Body of pancreas (tissue), 4 donors: ENCODE data around the gene DEFB127. TPM values are rescaled to one million over a fixed set of nuclear protein-coding genes. Genes with fewer than 3 reads are reported as not detected.
"Not testable (repeated sequence)": the region's sequence is repeated elsewhere in the genome, so short reads cannot be mapped to it uniquely, and the experiment has no call there.

Experiments
- ATAC-seq: fragments of 150-250 bp; one replicate; pipeline ENCODE4 v1.9.1; 2016
- DNase-seq, 4 donors: peaks; one replicate each; pipeline ENCODE4 v3.0.0-alpha.2; 2019
- H3K27ac ChIP-seq, 4 donors: fragments of 200-600 bp; sonication (generic); 1 replicate in 3 of 4; 2 replicates in 1 of 4; pipeline versions ENCODE4 v1.5.1 to v1.6.1; 2016 to 2019; ENCODE audit warnings: mild to moderate bottlenecking in 1 of 4, mixed read lengths in 1 of 4, moderate library complexity in 1 of 4
- H3K27me3 ChIP-seq, 2 donors: fragments of 200-600 bp; sonication (generic); one replicate each; pipeline ENCODE4 v1.6.0; 2016; ENCODE audit warnings: mild to moderate bottlenecking in 1 of 2
- H3K36me3 ChIP-seq, 2 donors: fragments of 200-600 bp; sonication (generic); replicated peaks in 1 of 2; 2 replicates each; pipeline ENCODE4 v1.5.1; 2016; ENCODE audit warnings: low read depth in 2 of 2; ENCODE audit not compliant: insufficient read depth in 1 of 2
- H3K4me1 ChIP-seq: fragments of 200-600 bp; sonication (generic); one replicate; pipeline ENCODE4 v1.6.0; 2016
- H3K4me3 ChIP-seq, 2 donors: fragments of 200-600 bp; sonication (generic); 1 replicate in 1 of 2; 2 replicates in 1 of 2; pipeline ENCODE4 v1.5.1; 2016 to 2019
- H3K9me3 ChIP-seq, 3 donors: fragments of 200-600 bp; sonication (generic); 1 replicate in 2 of 3; 2 replicates in 1 of 3; pipeline ENCODE4 v1.5.1; 2016
- CTCF ChIP-seq, 7 experiments: fragments of 450-650 bp in 4 of 7; fragments of 200-600 bp in 3 of 7; sonication (generic) in 3 of 7; IDR thresholded peaks; one replicate each; pipeline ENCODE4 v1.5.1; 2016 to 2019; ENCODE audit warnings: antibody characterized with exemption in 7 of 7
- POLR2A ChIP-seq, 3 donors: fragments of 450-650 bp; IDR thresholded peaks; one replicate each; pipeline ENCODE4 v1.6.1; 2016; ENCODE audit warnings: antibody characterized with exemption in 3 of 3, mild to moderate bottlenecking in 2 of 3
- WGBS, 2 donors: methylation state at CpG; one replicate each; pipeline ENCODE4 v1.1.5; 2017; 5-methylcytosine and 5-hydroxymethylcytosine counted together
- intact Hi-C: fragments of 100-400 bp; cut with DNase I; formaldehyde crosslinking; loops from one replicate; pipeline ENCODE4 v1.15.1; 2023
- total RNA-seq, 2 donors: library from RNA; depleted of rRNA; stranded (reverse); fragments of >200 nt; gene quantifications; one replicate each; pipeline ENCODE4 v1.1.0, GENCODE V29; 2016

DEFB127 gene
- total RNA-seq = not detected

- intact Hi-C loops = no loop called here
- H3K27me3 ChIP-seq = no peaks in the 10 kb centered on the region
- H3K4me1 ChIP-seq = no peaks in the 10 kb centered on the region
- DNase-seq = no peak
- TF ChIP-seq POLR2A (IDR thresholded peaks at IDR 0.05) = no peak
- TF ChIP-seq CTCF (IDR thresholded peaks at IDR 0.05) = no peak
- no peak within 1 kb of the TSS for H3K27ac ChIP-seq
- 80 to 91% methylated on average over 4 to 5 of the region's 5 CpGs for WGBS, 2 donors
- no peak within 1 kb of the TSS for H3K4me3 ChIP-seq
- no peaks in the 10 kb centered on the region for H3K9me3 ChIP-seq
- no peaks in the 10 kb centered on the region for H3K36me3 ChIP-seq
- no peak for ATAC-seq
Measured at GRCh38 chr20:157154-157553, at the start of gene DEFB127. Gene DEFB127 (plus strand): TSS chr20:157454. CDS start chr20:157545, 91 bp downstream.

- Histone ChIP-seq H3K4me1 (no peaks in the 10 kb centered on the region), H3K4me3 (no peak overlapping the region), H3K27me3 (no peaks in the 10 kb centered on the region), H3K9me3 (no peaks in the 10 kb centered on the region), H3K36me3 (no peaks in the 10 kb centered on the region), H3K27ac (no peak overlapping the region)
- ATAC-seq (no peak), DNase-seq (no peak)
- intact Hi-C loops = no loop called here
- TF ChIP-seq POLR2A (IDR thresholded peaks at IDR 0.05) = no peak
- no peak for TF ChIP-seq CTCF (IDR thresholded peaks at IDR 0.05)
Measured at GRCh38 chr20:112396-112795, 44.9 kb upstream of the DEFB127 start.

DNA sequence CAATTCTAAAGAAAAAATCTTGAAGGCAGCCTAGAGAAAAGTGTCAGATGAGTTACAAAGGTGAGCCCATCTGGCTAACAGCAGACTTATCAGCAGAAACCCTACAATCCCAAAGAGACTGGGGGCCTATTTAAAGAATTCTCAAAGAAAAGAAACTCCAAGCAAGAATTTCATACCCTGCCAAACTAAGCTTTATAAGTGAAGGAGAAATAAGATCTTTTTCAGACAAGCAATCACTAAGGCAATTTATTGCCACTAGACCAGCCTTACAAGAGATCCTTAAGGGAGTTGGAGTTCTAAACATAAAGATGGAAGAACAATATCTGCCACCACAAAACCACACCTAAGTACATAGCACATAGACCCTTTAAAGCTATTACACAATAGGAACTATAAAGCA, 39.7 kb upstream of the DEFB127 start:
- DNase-seq = no peak
- Histone ChIP-seq H3K27ac (no peak overlapping the region), H3K27me3 (no peaks in the 10 kb centered on the region), H3K4me1 (no peaks in the 10 kb centered on the region), H3K4me3 (no peak overlapping the region), H3K36me3 (no peaks in the 10 kb centered on the region), H3K9me3 (no peaks in the 10 kb centered on the region)
- ATAC-seq = no peak
- TF ChIP-seq POLR2A (IDR thresholded peaks at IDR 0.05) (no peak), CTCF (IDR thresholded peaks at IDR 0.05) (no peak)
- intact Hi-C loops = no loop called here

DNA sequence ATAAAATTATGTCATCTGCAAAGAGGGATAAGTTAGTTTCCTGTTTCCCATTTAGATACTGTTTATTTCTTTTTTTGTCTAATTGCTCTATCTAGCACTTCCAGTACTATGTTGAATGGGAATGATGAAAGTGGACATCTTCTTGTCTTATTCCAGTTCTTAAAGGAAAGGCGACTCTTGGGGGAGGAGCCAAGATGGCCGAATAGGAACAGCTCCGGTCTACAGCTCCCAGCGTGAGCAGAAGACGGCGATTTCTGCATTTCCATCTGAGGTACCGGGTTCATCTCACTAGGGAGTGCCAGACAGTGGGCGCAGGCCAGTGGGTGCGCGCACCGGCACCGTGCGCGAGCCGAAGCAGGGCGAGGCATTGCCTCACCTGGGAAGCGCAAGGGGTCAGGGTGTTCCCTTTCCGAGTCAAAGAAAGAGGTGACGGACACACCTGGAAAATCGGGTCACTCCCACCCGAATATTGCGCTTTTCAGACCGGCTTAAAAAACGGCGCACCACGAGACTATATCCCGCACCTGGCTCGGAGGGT, 27.4 kb upstream of the DEFB127 start:
- H3K27me3 ChIP-seq, ATAC-seq, H3K27ac ChIP-seq, H3K36me3 ChIP-seq, H3K4me1 ChIP-seq, H3K4me3 ChIP-seq, DNase-seq, intact Hi-C loops, H3K9me3 ChIP-seq: not testable (repeated sequence)
- WGBS, 2 donors = 82 to 85% methylated on average over 18 to 21 of the region's 28 CpGs

- no peak overlapping the region for H3K4me3 ChIP-seq
- DNase-seq (no peak), ATAC-seq (no peak)
- H3K27ac ChIP-seq = no peak overlapping the region
- intact Hi-C loops = no loop called here
- peaks cover 0 to 3% of the 10 kb centered on the region in 2 donors for H3K27me3 ChIP-seq
- H3K4me1 ChIP-seq = no peaks in the 10 kb centered on the region
- no peak for TF ChIP-seq POLR2A (IDR thresholded peaks at IDR 0.05)
- TF ChIP-seq CTCF (IDR thresholded peaks at IDR 0.05) = peak in 2 of 7 experiments; percentile 4 to 10
- H3K9me3 ChIP-seq = no peaks in the 10 kb centered on the region
- H3K36me3 ChIP-seq = no peaks in the 10 kb centered on the region
- WGBS, 2 donors = 59 to 69% methylated on average over 11 of the region's 11 CpGs
Measured at GRCh38 chr20:137668-138490, 19.4 kb upstream of the DEFB127 start.
